Loucy (cell line): ENCODE data around the gene GHDC.

Experiments used
- CTCF ChIP-seq: fragments of 200-600 bp; sonication (generic); conservative IDR thresholded peaks from 2 replicates; pipeline ENCODE4 v1.5.1; 2014; ENCODE audit warnings: mild to moderate bottlenecking, antibody characterized with exemption, low read length
- EZH2phosphoT487 ChIP-seq: fragments of 200-600 bp; IDR thresholded peaks from 2 replicates; pipeline ENCODE4 v1.6.1; 2018; ENCODE audit warnings: antibody characterized with exemption, mild to moderate bottlenecking, moderate library complexity, borderline replicate concordance

GRCh38 chr17:42193216-42193968 lies 902 bp downstream of the GHDC start:
- TF ChIP-seq CTCF (no peak), EZH2phosphoT487 (no peak)
